Stimulated activated CD4-positive, alpha-beta T cell treated with anti-CD3 and anti-CD28 coated beads, Interleukin-2, amount 100 ng/mL, for 4 hours (primary cell): ENCODE results near the gene TEAD1.

Source experiments
- DNase-seq: peaks from one replicate; pipeline ENCODE4 v3.0.0-alpha.2; 2020; ENCODE audit warnings: low read depth

Gene TEAD1

DNA sequence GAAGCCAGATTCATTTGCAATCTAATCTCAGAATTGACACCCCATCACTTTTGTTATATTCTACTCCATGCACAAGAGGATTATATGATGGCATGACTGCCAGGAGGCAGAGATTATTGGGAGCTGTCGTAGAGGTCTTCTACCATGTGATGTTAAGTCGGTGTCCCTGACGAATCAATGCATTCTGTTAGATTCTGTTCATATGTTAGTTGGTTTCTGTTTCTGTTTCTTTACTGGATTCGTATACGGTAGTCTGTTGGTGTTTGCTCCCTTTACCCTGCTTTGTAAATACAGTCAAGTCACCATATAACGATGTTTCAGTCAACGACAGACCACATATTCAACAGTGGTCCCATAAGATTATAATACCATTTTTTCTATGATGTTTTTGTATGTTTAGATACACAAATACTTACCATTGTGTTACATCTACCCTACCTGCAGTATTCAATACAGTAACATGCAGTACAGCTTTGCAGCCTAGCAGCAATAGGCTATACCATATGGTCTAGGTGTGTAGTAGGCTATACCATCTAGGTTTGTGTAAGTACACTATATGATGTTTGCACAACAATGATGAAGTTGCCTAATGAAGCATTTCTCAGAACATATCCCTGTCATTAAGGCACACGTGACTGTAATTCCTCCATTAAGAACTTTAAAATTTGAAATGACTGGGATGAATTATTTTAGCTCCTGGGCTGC, 312.1 kb downstream of the TEAD1 start:
- DNase-seq: no peak

GRCh38 chr11:12989428-12990161, 315.4 kb downstream of the TEAD1 start:
- no peak for DNase-seq

- no peak for DNase-seq
Observed at GRCh38 chr11:12990162-12990480, 315.9 kb downstream of the TEAD1 start.

- DNase-seq: no peak
Observed at GRCh38 chr11:12991426-12991825, 317.2 kb downstream of the TEAD1 start.

DNA sequence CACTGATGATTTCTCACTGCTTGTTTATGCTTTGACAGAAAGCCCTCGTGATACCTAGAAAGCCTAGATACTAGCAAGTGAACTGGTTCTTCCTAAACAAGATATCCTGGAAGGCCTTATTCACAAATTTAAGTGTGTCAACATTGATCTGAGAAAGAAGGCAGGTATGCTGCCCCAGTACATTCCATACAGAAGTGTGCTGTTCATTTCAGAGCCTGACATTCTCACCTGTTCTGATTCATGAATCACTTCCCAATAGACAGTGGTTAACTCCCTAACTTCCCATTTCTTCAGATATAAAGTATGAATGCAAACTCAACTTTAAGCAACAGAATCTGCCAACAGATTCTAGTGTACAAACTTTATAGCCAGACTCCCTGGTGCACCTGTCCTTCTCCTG, 319.4 kb downstream of the TEAD1 start:
- DNase-seq: no peak
